DOHH2 (cell line): ENCODE data around the gene BSN.

Source experiments
- H3F3A ChIP-seq: fragments of 200-600 bp; sonication (generic), shearing (Covaris generic); 2 replicates; pipeline ENCODE4 v1.6.0; 2016; ENCODE audit warnings: antibody characterized with exemption, mild to moderate bottlenecking; ENCODE audit not compliant: control insufficient read depth, insufficient read depth
- H3K27ac ChIP-seq: fragments of 200-600 bp; sonication (generic); 2 replicates; pipeline ENCODE4 v1.5.1; 2014; ENCODE audit warnings: low read depth, mild to moderate bottlenecking, low read length, moderate library complexity
- H3K27me3 ChIP-seq: fragments of 200-600 bp; sonication (generic); 2 replicates; pipeline ENCODE4 v1.6.1; 2014; ENCODE audit warnings: mild to moderate bottlenecking, low read length, mixed read lengths; ENCODE audit not compliant: control insufficient read depth
- H3K36me3 ChIP-seq: fragments of 200-600 bp; sonication (generic); 2 replicates; pipeline ENCODE4 v1.6.1; 2014; ENCODE audit warnings: mild to moderate bottlenecking, low read length, moderate library complexity, mixed read lengths; ENCODE audit not compliant: control insufficient read depth
- H3K4me1 ChIP-seq: fragments of 200-600 bp; sonication (generic); 2 replicates; pipeline ENCODE4 v1.6.1; 2014; ENCODE audit warnings: mild to moderate bottlenecking, low read length, mixed read lengths; ENCODE audit not compliant: control insufficient read depth
- H3K4me2 ChIP-seq: fragments of 200-600 bp; sonication (generic); 2 replicates; pipeline ENCODE4 v1.6.0; 2014; ENCODE audit warnings: mild to moderate bottlenecking, low read length, moderate library complexity
- H3K4me3 ChIP-seq: fragments of 200-600 bp; sonication (generic); 2 replicates; pipeline ENCODE4 v1.5.1; 2014; ENCODE audit warnings: mild to moderate bottlenecking, low read length, mixed read lengths
- H3K79me2 ChIP-seq: fragments of 200-600 bp; sonication (generic); 2 replicates; pipeline ENCODE4 v1.6.1; 2014; ENCODE audit warnings: mild to moderate bottlenecking, low read length, mixed read lengths; ENCODE audit not compliant: control insufficient read depth
- H3K9me2 ChIP-seq: fragments of 200-600 bp; sonication (generic); replicated peaks from 2 replicates; pipeline ENCODE4 v1.6.1; 2014; ENCODE audit warnings: mild to moderate bottlenecking, low read length, mixed read lengths; ENCODE audit not compliant: control insufficient read depth
- H3K9me3 ChIP-seq: fragments of 200-600 bp; sonication (generic); 2 replicates; pipeline ENCODE4 v1.6.1; 2014; ENCODE audit warnings: antibody characterized with exemption, low read length, mixed read lengths; ENCODE audit not compliant: control insufficient read depth, insufficient read depth
- H4K20me1 ChIP-seq: fragments of 200-600 bp; sonication (generic); 2 replicates; pipeline ENCODE4 v1.6.0; 2014; ENCODE audit warnings: low read depth, mild to moderate bottlenecking, antibody characterized with exemption, low read length, moderate library complexity; ENCODE audit not compliant: control insufficient read depth, insufficient read depth
- EZH2phosphoT487 ChIP-seq: fragments of 200-600 bp; sonication (generic); IDR thresholded peaks from 2 replicates; pipeline ENCODE4 v1.6.1; 2017; ENCODE audit warnings: borderline replicate concordance, mild to moderate bottlenecking, antibody characterized with exemption, low read length, moderate library complexity, mixed read lengths
- TF ChIP-seq, protein P1 (sequence below): fragments of 200-600 bp; sonication (generic); IDR thresholded peaks from one replicate; pipeline ENCODE4 v1.5.1; 2014; ENCODE audit warnings: antibody characterized with exemption, mild to moderate bottlenecking, low read depth, low read length; ENCODE audit not compliant: poor library complexity, severe bottlenecking

BSN gene

DNA sequence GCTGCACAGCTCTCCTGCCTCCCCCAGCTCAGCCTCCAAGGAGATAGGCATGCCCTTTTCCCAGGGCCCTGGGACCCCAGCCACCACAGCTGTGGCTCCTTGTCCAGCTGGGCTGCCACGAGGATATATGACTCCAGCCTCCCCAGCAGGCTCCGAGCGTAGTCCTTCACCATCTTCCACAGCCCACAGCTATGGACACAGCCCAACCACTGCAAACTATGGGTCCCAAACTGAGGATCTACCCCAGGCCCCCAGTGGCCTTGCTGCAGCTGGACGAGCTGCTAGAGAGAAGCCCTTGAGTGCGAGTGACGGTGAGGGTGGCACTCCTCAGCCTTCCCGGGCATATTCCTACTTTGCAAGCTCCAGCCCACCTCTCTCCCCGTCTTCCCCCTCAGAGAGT is 99.3 kb downstream of the BSN start:
- Histone ChIP-seq H4K20me1 (no peaks in the 10 kb centered on the region), H3K27ac (no peak overlapping the region), H3K36me3 (no peaks in the 10 kb centered on the region), H3K79me2 (no peaks in the 10 kb centered on the region), H3K27me3 (no peaks in the 10 kb centered on the region), H3K9me3 (no peaks in the 10 kb centered on the region), H3K4me2 (no peak overlapping the region), H3K9me2 (no peaks in the 10 kb centered on the region), H3K4me1 (peaks cover 12% of the 10 kb centered on the region), H3F3A (no peaks in the 10 kb centered on the region), H3K4me3 (no peak overlapping the region)
- TF ChIP-seq, protein P1, sequence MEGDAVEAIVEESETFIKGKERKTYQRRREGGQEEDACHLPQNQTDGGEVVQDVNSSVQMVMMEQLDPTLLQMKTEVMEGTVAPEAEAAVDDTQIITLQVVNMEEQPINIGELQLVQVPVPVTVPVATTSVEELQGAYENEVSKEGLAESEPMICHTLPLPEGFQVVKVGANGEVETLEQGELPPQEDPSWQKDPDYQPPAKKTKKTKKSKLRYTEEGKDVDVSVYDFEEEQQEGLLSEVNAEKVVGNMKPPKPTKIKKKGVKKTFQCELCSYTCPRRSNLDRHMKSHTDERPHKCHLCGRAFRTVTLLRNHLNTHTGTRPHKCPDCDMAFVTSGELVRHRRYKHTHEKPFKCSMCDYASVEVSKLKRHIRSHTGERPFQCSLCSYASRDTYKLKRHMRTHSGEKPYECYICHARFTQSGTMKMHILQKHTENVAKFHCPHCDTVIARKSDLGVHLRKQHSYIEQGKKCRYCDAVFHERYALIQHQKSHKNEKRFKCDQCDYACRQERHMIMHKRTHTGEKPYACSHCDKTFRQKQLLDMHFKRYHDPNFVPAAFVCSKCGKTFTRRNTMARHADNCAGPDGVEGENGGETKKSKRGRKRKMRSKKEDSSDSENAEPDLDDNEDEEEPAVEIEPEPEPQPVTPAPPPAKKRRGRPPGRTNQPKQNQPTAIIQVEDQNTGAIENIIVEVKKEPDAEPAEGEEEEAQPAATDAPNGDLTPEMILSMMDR: no peak
- TF ChIP-seq EZH2phosphoT487: no peak

DNA sequence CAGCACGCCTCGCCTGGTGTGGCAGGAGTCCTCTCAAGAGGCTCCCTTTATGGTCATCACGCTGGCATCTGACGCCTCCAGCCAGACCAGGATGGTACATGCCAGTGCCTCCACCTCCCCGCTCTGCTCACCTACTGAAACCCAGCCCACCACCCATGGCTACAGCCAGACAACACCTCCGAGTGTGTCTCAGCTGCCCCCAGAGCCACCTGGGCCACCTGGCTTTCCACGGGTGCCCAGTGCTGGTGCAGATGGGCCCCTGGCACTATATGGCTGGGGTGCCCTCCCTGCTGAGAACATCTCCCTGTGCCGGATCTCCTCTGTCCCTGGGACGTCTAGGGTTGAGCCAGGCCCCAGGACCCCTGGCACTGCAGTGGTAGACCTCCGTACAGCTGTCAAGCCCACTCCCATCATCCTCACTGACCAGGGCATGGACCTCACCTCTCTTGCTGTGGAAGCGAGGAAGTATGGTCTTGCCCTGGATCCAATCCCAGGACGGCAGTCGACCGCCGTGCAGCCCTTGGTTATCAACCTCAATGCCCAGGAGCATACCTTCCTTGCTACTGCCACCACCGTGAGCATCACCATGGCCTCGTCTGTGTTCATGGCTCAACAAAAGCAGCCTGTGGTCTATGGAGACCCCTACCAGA is 100.0 kb downstream of the BSN start:
- Histone ChIP-seq H4K20me1 (no peaks in the 10 kb centered on the region), H3K27ac (no peak overlapping the region), H3K36me3 (no peaks in the 10 kb centered on the region), H3K27me3 (no peaks in the 10 kb centered on the region), H3K9me3 (no peaks in the 10 kb centered on the region), H3F3A (no peaks in the 10 kb centered on the region), H3K4me3 (no peak overlapping the region), H3K4me2 (no peak overlapping the region), H3K9me2 (no peaks in the 10 kb centered on the region), H3K79me2 (no peaks in the 10 kb centered on the region), H3K4me1 (peaks cover 12% of the 10 kb centered on the region)
- TF ChIP-seq EZH2phosphoT487: no peak
- TF ChIP-seq, protein P1: no peak

DNA sequence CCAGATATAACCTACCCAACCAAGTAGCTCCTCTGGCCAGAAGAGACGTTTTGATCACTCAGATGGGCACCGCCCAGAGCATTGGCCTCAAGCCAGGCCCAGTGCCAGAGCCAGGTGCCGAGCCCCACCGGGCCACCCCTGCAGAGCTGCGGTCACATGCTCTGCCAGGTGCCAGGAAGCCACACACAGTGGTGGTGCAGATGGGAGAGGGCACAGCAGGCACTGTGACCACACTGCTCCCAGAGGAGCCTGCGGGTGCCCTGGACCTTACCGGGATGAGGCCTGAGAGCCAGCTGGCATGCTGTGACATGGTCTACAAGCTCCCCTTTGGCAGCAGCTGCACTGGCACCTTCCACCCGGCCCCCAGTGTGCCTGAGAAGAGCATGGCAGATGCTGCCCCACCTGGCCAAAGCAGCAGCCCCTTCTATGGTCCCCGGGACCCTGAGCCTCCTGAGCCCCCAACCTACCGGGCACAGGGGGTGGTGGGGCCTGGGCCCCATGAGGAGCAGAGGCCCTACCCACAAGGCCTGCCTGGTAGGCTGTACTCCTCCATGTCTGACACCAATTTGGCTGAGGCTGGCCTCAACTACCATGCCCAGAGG is 100.8 kb downstream of the BSN start:
- Histone ChIP-seq H3K4me1 (peaks cover 12% of the 10 kb centered on the region), H3K9me2 (no peaks in the 10 kb centered on the region), H3K9me3 (no peaks in the 10 kb centered on the region), H3K79me2 (no peaks in the 10 kb centered on the region), H3K4me3 (no peak overlapping the region), H3K4me2 (no peak overlapping the region), H3K27me3 (no peaks in the 10 kb centered on the region), H3K27ac (no peak overlapping the region), H3K36me3 (no peaks in the 10 kb centered on the region), H4K20me1 (no peaks in the 10 kb centered on the region), H3F3A (no peaks in the 10 kb centered on the region)
- TF ChIP-seq, protein P1: no peak
- no peak for TF ChIP-seq EZH2phosphoT487
